SU-DHL-6 (cell line): Measurements from ENCODE around the gene ADPRH.

Source experiments
- CTCF ChIP-seq: fragments of 200-600 bp; sonication (generic); IDR thresholded peaks from one replicate; pipeline ENCODE4 v1.5.1; 2017; ENCODE audit warnings: antibody characterized with exemption, mild to moderate bottlenecking, low read length, moderate library complexity; ENCODE audit not compliant: insufficient read depth, poor library complexity, severe bottlenecking
- EZH2phosphoT487 ChIP-seq: fragments of 200-600 bp; sonication (generic), shearing (Covaris generic); conservative IDR thresholded peaks from 2 replicates; pipeline ENCODE4 v1.6.1; 2018; ENCODE audit warnings: mild to moderate bottlenecking, antibody characterized with exemption, low read length, moderate library complexity, mixed read lengths

GRCh38 chr3:119624002-119624720, 44.9 kb downstream of the ADPRH start:
- TF ChIP-seq CTCF (no peak), EZH2phosphoT487 (no peak)
